Measurements from ENCODE around the gene NEGR1. TPM values are rescaled to one million over a fixed set of nuclear protein-coding genes. Genes with fewer than 3 reads are reported as not detected.

Gene NEGR1
- total RNA-seq, 1 experiment from 2014 or later = 0.05 TPM

DNA sequence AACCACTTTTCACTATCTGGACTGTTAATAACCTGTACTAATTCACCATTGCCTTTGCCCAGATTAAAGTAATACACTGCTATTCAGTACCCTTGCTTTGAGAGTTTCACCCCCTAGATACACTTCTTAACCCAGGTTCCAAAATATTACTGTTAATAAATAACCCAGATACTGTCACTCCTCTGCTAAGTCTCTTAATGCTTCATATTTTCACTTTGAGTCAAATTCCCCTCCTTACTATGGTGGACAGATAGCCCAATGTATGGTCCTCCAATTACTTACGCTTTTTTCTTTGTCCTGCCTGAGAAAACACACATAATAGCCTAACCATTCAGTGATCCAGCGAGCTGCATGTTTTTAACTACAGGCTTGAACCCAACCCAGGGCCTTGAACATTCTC, 152.5 kb downstream of the NEGR1 start:
- RAD21 ChIA-PET (ENCODE audit: low non-redundant PET in 1 of 2, low total read pairs in 2 of 2, uncharacterized antibody in 2 of 2, unreplicated experiment in 2 of 2) = no interaction called here
- intact Hi-C loops (cut with micrococcal nuclease) = no loop called here

More for the DNA sequence above, 152.5 kb downstream of the NEGR1 start:
- Histone ChIP-seq H3K4me1 (ENCODE audit: control insufficient read depth in 1 of 2, insufficient read depth in 2 of 2, low read length in 2 of 2) (no peaks in the 10 kb centered on the region), H2AFZ (ENCODE audit: low read depth, low read length, poor library complexity, severe bottlenecking) (no peak overlapping the region), H3K9ac (ENCODE audit: low read length) (no peak overlapping the region), H3K36me3 (ENCODE audit: control insufficient read depth in 1 of 2, insufficient read depth in 2 of 2, low read length in 2 of 2) (no peaks in the 10 kb centered on the region), H3K4me3 (replicated peaks in 1 of 2; ENCODE audit: low read depth in 1 of 2, low read length in 2 of 2) (no peak overlapping the region), H3K79me2 (ENCODE audit: insufficient read depth, low read length) (no peaks in the 10 kb centered on the region), H3K27ac (ENCODE audit: low read depth, low read length) (no peak overlapping the region), H4K20me1 (ENCODE audit: insufficient read depth) (no peaks in the 10 kb centered on the region), H3K9me2 (ENCODE audit: insufficient read depth) (no peaks in the 10 kb centered on the region), H3K9me3 (ENCODE audit: control insufficient read depth in 1 of 2, insufficient read depth in 1 of 2, low read depth in 1 of 2, low read length in 2 of 2) (peaks cover 2 to 3% of the 10 kb centered on the region in 2 experiments; a peak in 2 of 4 replicates), H3K4me2 (ENCODE audit: low read length) (no peak overlapping the region), H3K27me3 (ENCODE audit: insufficient read depth, low read length) (no peaks in the 10 kb centered on the region)
- POLR2A ChIA-PET = no interaction called here
- BruUV-seq (replicated peaks) = no TSS peak
- DNase-seq (ENCODE audit: low read depth, low spot score) = no peak
- CTCF ChIA-PET = no interaction called here
- no peak for ATAC-seq
- TF ChIP-seq, protein P1, sequence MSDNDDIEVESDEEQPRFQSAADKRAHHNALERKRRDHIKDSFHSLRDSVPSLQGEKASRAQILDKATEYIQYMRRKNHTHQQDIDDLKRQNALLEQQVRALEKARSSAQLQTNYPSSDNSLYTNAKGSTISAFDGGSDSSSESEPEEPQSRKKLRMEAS (IDR thresholded peaks at IDR 0.05) = no peak
- TF ChIP-seq TCF7L2 (IDR thresholded peaks at IDR 0.05; ENCODE audit: borderline replicate concordance, extremely low read depth, insufficient read depth, insufficient read length) (no peak), POLR2A (IDR thresholded peaks at IDR 0.05; ENCODE audit: borderline replicate concordance, extremely low read depth, insufficient read depth, insufficient read length) (no peak), EGR1 (IDR thresholded peaks at IDR 0.05; ENCODE audit: low read depth) (no peak), EZH2phosphoT487 (IDR thresholded peaks at IDR 0.05; ENCODE audit: borderline replicate concordance) (no peak), CBX3 (IDR thresholded peaks at IDR 0.05; ENCODE audit: low read depth) (no peak), FOSL1 (IDR thresholded peaks at IDR 0.05; ENCODE audit: low read depth) (no peak), CEBPB (IDR thresholded peaks at IDR 0.05; ENCODE audit: low read depth) (no peak), RAD21 (IDR thresholded peaks at IDR 0.05; ENCODE audit: low read depth) (no peak), JUND (IDR thresholded peaks at IDR 0.05) (no peak), YY1 (IDR thresholded peaks at IDR 0.05; ENCODE audit: extremely low read depth, insufficient replicate concordance, low read depth, low read length) (no peak), EZH2 (IDR thresholded peaks at IDR 0.05) (no peak), SRF (IDR thresholded peaks at IDR 0.05; ENCODE audit: low read depth) (no peak), SP1 (IDR thresholded peaks at IDR 0.05; ENCODE audit: low read depth) (no peak), ELF1 (IDR thresholded peaks at IDR 0.05; ENCODE audit: borderline replicate concordance, low read depth) (no peak), ZFX (IDR thresholded peaks at IDR 0.05) (no peak)
- TF ChIP-seq, protein P2, sequence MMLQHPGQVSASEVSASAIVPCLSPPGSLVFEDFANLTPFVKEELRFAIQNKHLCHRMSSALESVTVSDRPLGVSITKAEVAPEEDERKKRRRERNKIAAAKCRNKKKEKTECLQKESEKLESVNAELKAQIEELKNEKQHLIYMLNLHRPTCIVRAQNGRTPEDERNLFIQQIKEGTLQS (IDR thresholded peaks at IDR 0.05) = no peak
- TF ChIP-seq, protein P3, sequence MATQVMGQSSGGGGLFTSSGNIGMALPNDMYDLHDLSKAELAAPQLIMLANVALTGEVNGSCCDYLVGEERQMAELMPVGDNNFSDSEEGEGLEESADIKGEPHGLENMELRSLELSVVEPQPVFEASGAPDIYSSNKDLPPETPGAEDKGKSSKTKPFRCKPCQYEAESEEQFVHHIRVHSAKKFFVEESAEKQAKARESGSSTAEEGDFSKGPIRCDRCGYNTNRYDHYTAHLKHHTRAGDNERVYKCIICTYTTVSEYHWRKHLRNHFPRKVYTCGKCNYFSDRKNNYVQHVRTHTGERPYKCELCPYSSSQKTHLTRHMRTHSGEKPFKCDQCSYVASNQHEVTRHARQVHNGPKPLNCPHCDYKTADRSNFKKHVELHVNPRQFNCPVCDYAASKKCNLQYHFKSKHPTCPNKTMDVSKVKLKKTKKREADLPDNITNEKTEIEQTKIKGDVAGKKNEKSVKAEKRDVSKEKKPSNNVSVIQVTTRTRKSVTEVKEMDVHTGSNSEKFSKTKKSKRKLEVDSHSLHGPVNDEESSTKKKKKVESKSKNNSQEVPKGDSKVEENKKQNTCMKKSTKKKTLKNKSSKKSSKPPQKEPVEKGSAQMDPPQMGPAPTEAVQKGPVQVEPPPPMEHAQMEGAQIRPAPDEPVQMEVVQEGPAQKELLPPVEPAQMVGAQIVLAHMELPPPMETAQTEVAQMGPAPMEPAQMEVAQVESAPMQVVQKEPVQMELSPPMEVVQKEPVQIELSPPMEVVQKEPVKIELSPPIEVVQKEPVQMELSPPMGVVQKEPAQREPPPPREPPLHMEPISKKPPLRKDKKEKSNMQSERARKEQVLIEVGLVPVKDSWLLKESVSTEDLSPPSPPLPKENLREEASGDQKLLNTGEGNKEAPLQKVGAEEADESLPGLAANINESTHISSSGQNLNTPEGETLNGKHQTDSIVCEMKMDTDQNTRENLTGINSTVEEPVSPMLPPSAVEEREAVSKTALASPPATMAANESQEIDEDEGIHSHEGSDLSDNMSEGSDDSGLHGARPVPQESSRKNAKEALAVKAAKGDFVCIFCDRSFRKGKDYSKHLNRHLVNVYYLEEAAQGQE (IDR thresholded peaks at IDR 0.05; ENCODE audit: low read depth) = no peak
- TF ChIP-seq, protein P4, sequence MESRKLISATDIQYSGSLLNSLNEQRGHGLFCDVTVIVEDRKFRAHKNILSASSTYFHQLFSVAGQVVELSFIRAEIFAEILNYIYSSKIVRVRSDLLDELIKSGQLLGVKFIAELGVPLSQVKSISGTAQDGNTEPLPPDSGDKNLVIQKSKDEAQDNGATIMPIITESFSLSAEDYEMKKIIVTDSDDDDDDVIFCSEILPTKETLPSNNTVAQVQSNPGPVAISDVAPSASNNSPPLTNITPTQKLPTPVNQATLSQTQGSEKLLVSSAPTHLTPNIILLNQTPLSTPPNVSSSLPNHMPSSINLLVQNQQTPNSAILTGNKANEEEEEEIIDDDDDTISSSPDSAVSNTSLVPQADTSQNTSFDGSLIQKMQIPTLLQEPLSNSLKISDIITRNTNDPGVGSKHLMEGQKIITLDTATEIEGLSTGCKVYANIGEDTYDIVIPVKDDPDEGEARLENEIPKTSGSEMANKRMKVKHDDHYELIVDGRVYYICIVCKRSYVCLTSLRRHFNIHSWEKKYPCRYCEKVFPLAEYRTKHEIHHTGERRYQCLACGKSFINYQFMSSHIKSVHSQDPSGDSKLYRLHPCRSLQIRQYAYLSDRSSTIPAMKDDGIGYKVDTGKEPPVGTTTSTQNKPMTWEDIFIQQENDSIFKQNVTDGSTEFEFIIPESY (IDR thresholded peaks at IDR 0.05; ENCODE audit: extremely low read depth, insufficient replicate concordance, low read length) = no peak
- TF ChIP-seq, protein P5, sequence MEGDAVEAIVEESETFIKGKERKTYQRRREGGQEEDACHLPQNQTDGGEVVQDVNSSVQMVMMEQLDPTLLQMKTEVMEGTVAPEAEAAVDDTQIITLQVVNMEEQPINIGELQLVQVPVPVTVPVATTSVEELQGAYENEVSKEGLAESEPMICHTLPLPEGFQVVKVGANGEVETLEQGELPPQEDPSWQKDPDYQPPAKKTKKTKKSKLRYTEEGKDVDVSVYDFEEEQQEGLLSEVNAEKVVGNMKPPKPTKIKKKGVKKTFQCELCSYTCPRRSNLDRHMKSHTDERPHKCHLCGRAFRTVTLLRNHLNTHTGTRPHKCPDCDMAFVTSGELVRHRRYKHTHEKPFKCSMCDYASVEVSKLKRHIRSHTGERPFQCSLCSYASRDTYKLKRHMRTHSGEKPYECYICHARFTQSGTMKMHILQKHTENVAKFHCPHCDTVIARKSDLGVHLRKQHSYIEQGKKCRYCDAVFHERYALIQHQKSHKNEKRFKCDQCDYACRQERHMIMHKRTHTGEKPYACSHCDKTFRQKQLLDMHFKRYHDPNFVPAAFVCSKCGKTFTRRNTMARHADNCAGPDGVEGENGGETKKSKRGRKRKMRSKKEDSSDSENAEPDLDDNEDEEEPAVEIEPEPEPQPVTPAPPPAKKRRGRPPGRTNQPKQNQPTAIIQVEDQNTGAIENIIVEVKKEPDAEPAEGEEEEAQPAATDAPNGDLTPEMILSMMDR (IDR thresholded peaks at IDR 0.05 in 2 of 3, conservative IDR thresholded peaks at IDR 0.05 in 1 of 3; ENCODE audit: borderline replicate concordance in 1 of 3, insufficient read depth in 1 of 3, low read depth in 2 of 3, low read length in 2 of 3) = no peak
